GM12864 (cell line): Measurements from ENCODE around the gene LRRC4C.
A peak's percentile ranks its signal among the peaks of the same experiment; 100 is the strongest.

Source experiments
- DNase-seq: peaks from one replicate; pipeline ENCODE4 v3.0.0-alpha.2; 2011; ENCODE audit warnings: low read depth
- H3K4me3 ChIP-seq: 2 replicates; pipeline ENCODE4 v1.5.1; 2011; ENCODE audit warnings: mild to moderate bottlenecking, low read depth, low read length, control low read depth
- TF ChIP-seq, protein P1 (sequence below): IDR thresholded peaks from 2 replicates; pipeline ENCODE4 v1.5.1; 2011; ENCODE audit warnings: low read depth, mild to moderate bottlenecking, moderate library complexity, low read length, control low read depth, inconsistent platforms; ENCODE audit errors: missing control alignments

Gene LRRC4C

GRCh38 chr11:41222236-41222635, 237.2 kb downstream of the LRRC4C start:
- no peak for DNase-seq
- TF ChIP-seq, protein P1, sequence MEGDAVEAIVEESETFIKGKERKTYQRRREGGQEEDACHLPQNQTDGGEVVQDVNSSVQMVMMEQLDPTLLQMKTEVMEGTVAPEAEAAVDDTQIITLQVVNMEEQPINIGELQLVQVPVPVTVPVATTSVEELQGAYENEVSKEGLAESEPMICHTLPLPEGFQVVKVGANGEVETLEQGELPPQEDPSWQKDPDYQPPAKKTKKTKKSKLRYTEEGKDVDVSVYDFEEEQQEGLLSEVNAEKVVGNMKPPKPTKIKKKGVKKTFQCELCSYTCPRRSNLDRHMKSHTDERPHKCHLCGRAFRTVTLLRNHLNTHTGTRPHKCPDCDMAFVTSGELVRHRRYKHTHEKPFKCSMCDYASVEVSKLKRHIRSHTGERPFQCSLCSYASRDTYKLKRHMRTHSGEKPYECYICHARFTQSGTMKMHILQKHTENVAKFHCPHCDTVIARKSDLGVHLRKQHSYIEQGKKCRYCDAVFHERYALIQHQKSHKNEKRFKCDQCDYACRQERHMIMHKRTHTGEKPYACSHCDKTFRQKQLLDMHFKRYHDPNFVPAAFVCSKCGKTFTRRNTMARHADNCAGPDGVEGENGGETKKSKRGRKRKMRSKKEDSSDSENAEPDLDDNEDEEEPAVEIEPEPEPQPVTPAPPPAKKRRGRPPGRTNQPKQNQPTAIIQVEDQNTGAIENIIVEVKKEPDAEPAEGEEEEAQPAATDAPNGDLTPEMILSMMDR: no peak

DNA sequence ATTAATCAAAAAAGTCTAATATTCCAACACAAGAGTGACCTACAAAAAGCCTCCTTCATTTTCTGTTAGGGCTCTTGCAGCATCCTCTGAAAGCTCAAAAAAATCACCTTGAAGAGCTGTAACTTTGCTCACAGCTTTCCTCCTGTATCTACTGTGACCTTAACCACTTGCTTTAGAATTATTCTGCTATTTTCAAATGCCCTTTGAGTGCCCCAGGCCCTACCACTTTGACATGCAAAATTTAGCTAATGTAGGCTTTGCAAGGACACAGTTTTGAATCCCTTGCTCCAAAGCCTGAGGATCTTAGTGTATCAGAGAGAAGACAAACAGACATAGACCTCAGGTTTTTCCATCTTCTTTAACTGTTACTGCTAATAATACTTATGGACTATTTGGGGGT, 253.1 kb downstream of the LRRC4C start:
- TF ChIP-seq, protein P1: no peak
- no peak overlapping the region for H3K4me3 ChIP-seq
- no peak for DNase-seq

More at GRCh38 chr11:41222236-41222635, 237.2 kb downstream of the LRRC4C start:
- no peak overlapping the region for H3K4me3 ChIP-seq

DNA sequence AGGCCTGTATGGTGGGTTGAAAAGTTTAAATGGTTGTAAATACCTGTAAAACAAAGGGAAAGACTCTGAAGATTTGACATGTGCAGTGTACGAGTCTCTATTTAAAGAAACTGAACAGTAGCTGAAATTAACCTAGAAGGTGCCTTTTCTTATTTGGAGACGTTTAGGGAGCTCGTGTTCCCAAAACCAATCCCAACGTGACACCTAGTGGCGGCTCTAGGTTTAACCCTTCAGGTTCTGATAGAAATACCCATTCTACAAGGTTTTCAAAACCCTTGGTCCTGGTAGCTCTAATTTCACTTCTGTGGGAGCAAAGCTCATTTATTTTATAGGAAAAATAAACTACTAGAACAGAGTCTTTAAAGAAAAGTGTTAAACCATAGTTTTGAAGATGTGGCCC, 258.3 kb downstream of the LRRC4C start:
- no peak overlapping the region for H3K4me3 ChIP-seq
- TF ChIP-seq, protein P1: peak; percentile 47
- no peak for DNase-seq

DNA sequence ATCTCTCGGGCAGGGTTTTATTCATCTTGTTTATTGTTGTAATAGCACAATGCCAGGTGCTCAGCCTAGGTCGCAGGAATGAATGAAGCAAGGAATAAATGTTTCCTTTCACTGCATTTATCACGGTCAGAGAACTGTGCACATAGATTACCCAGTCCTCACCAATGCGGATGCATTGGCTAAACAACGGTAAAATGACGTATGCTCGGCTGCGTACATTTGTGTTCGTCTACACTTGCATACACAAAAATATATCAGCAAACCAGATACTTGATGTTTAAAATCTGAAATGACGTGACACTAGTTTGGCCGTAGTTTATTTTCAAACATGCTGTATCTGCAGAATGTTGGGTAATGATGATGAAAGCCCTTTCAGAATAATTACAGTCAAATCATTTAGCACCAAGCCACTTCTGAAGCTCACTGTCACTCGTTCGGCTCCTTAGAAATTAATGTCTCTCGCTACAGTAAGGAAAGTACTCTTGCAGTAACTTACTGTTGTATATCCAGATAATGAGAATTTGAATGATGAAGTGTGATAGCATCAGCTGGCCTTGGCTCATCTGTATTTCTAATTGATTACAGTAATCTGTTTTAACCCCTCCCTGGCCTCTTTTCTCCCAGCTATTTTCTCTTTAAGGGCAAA, 268.9 kb downstream of the LRRC4C start:
- no peak for DNase-seq
- no peak overlapping the region for H3K4me3 ChIP-seq
- TF ChIP-seq, protein P1: no peak

DNA sequence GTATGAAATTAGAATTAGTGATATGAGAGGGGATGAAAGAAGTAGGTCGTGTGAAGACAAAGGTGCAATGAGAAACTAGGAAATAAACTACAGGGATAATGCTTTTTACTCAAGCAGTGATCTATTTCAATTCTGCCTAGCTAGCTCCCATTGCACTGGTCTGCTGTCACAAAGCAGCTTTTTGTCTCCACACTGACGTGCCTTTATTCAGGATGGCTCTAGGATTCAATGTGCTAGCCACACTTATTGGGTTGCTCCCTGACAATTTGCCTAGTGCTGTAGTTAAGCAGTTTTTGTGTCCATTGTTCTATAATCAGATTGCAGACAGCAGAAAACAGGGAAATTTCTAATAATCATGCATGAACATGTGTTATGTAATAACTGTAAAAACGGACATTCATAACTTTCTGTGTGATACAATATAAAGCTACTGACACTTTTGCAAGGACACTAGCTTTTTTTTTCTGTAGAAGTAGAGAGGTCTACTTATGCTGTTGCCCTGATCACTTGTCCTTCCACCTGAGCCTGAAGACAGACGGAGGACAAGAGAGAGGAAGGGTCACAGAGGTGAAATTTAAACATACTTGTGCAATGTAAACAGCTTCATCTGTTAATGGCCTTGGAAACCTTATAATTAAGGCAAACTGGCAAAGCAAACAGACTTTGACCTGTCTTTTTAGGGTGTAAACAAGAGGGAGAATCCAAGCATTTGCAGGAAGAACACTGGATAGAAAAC, 269.6 kb downstream of the LRRC4C start:
- DNase-seq: no peak
- TF ChIP-seq, protein P1: no peak
- H3K4me3 ChIP-seq: no peak overlapping the region

- no peak for DNase-seq
- TF ChIP-seq, protein P1: no peak
- no peak overlapping the region for H3K4me3 ChIP-seq
Measured at GRCh38 chr11:41177791-41178190, 281.7 kb downstream of the LRRC4C start.

DNA sequence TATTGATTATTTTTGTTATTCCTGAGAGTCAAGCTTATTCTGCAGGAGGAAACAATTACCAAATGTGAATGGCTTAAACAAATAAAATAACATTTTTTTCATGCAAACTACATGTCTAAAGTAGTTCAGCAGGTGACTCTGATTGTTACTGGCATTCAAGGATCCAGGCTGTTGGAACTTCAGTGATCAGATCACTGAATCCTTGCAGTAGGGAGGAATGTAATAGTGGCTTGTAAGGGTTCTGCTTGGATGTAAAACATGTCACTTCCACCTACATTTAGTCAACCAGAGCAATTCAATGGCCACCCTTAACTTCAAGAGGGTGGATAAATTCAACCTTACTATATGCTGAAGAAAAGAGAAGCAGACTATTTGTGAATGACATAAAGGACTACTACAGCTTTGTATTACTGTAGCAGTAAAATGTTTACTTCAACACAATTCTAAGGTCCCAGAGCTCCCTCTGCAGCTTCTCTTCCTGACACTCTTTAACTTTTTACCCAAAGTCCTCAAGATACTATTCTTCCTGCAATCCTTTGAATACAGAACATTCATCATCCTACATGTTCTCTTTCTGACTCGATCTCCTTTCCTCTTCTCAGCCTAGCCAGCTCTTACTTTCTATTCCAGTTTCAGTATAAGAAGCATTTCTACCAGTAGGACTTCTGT, 284.0 kb downstream of the LRRC4C start:
- DNase-seq: no peak
- no peak overlapping the region for H3K4me3 ChIP-seq
- TF ChIP-seq, protein P1: no peak
